Hematopoietic multipotent progenitor cell treated with erythropoietin and hydrocortisone succinate and interleukin-3 and kit ligand, for 6 days (in vitro differentiated cells): ENCODE results near the gene TRH.
"Not testable (repeated sequence)": the region's sequence is repeated elsewhere in the genome, so short reads cannot be mapped to it uniquely, and the experiment has no call there.

Experiments used
- DNase-seq: peaks from one replicate; pipeline ENCODE4 v3.0.0-alpha.2; 2015

Gene TRH

GRCh38 chr3:129966876-129967275 lies 7.6 kb upstream of the TRH start:
- DNase-seq: no peak

GRCh38 chr3:129967761-129968160 lies 6.8 kb upstream of the TRH start:
- no peak for DNase-seq

DNA sequence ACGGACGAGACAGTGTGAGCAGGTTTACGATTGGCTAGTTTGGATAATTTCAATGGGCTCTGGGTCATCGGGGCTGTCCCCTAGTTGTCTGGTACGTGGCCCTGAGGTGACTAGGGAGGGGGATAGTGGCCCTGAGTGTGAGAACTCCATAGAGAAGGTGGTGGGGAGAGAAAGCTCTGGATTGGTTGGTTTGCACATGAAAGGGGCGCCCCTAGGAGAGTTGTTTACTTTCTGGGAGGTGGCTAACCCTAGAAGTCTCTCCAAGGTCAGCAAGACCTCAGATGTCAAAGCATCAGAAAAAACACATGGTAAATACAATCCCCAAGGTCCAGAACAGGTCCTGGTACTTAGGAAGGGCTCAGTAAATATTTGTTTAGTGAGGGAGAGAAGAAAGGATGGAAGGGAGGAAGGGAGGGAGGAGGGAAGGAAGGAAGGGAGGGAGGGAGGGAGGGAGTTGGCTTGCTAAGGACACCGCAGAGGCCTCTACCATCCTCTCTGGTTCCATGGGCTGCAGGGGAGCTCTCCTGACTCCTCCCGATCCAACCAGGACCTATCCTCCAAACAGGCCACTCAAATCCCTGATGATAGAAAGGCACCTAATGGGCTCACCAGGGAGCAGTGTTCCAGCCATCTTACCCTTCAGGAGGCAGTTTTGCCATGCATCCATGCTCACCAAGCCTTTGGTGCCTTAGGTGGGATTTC lies 3.0 kb upstream of the TRH start:
- no peak for DNase-seq

DNA sequence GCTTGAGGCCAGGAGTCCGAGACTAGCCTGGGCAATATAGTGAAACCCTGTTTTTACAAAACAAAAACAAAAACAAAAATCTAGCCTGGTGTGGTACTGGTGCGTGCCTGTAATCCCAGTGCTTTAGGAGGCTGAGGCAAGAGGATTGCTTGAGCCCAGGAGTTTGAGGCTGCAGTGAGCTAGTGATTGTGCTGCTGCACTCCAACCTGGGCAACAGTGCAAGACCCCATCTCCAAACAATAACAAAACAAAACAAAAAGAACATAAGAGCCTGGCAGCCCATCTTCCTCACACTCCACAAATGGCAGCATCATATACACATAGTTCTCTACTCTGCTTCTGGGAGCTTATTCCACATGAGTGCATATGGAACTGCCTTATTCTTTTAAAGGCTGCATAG lies 2.2 kb upstream of the TRH start:
- DNase-seq: no peak

- no peak for DNase-seq
Observed at GRCh38 chr3:129973853-129974563, 512 bp upstream of the TRH start.

DNA sequence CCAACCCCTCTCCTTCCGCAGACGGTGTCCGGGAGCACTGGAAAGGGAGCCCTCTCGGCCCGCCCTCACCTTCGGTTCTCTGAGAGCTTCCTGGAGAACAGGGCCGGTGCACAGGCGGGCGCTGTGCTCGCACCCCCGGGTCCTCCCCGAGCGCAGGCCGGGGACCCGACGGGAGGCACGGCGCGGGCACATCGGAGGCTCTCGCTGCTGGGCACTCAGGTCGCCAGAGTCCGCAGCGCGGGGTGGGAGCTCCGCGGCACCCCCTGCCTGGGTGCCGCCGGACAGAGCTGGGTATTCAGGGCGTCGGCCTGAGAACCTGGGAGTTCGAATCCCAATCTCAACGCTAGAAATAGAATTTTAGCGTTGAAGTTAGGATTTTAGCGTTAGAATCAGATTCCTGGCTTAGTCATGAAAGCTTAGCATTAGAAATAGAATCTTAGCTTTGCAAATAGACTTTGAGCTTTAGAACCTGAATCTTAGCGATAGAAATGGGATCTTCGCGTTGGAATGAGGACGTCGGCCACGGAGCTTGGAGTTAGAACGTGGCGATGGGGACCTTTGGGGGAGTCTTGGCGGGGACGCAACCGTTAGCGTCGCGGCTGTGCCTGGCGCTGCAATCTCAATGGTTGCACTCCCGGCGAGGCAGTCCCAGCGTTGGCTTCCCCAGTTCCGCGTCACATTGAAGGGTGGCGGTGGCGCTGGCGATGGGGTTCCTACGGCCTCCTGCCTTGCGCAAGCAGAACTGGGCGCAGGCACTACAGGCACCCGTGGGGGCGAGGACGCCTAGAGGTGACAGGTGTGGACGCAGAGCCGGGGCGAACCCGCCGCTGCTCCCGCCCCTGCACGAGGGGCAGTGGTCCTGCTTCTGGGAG lies 549 bp downstream of the TRH start:
- peak; percentile 33 for DNase-seq

- no peak for DNase-seq
Observed at GRCh38 chr3:129975705-129976048, 1.2 kb downstream of the TRH start.

DNA sequence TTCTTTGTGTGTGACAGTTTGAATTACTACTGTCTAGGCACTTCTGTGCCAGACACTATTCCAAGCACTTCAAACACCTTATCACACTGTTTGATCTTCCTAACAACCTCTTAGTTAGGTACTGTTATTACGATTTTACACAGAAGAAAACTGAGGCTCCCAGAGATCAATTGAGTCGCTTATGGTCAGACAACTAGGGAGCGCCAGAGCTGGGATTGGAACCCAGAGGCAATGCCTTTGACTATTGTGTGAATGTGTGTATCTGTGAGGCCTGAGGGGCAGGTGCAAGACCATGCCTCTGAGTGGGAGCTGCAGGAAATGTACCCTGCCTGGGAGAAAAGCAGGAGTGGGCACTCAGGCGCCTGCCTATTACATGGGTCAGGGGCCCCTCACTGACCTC lies 1.8 kb downstream of the TRH start:
- DNase-seq: no peak

DNA sequence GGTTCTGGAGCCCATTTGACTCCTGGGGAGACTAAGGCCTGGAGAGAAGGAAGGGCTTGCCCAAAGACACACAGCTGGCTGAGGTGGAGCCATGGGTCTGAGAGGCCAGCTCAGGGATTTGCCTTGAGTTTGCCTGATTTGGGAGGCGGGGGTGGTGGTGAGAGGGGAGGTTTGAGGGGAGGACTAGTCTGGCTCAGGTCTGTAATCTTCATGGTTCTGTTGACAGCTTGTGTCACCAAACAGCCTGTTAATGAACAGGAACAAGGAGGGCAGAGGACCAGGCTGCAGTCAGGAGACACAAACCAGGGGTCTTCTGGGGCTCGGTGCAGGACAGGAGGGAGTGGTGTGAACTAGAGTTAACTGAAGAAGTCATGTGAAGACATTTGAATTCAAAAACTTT lies 3.6 kb downstream of the TRH start:
- no peak for DNase-seq

- DNase-seq: no peak
Observed at GRCh38 chr3:129979905-129980304, 5.4 kb downstream of the TRH start.

DNA sequence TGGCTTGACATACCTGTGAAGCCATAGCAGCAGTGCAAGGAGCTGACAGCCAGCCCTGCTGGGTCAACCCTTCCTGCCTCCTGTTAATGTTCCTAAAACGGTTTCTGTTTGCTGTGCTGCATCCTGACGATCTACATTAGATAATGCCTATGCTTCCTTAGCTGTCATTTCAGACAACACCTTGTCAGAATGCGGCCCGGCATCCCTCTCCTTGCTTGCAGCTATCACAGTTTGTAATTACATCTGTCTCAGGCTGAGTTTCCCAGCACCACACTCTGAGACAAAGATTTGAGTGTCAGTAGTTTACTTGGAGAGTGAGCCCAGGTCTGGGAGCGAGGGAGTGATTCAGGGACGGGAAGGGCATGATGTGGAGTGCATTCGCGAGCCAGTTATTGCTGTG lies 9.0 kb downstream of the TRH start:
- DNase-seq: no peak

GRCh38 chr3:129984125-129984524 lies 9.6 kb downstream of the TRH start:
- peak; percentile 31 for DNase-seq

GRCh38 chr3:129985113-129985512 lies 10.6 kb downstream of the TRH start:
- DNase-seq: no peak

DNA sequence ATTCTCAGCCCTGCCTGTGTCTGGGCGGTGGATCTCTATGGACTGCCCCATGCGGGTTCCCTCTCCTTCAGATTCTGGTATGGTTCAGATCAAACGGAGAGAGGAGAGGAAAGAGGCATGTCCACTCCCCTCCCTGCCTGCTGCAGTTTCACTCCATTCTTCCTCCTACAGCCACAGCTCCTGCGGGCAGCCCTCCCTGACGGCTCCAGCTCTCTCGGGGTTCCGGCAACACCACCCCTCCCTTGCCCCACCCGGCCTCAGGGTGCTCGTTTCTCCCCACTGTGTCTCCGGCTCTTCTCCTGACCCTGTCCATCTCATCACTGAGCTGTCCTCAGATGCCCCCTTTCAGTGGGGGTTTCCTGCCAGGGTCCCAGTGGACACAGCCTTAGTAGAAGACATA lies 13.9 kb downstream of the TRH start:
- no peak for DNase-seq

DNA sequence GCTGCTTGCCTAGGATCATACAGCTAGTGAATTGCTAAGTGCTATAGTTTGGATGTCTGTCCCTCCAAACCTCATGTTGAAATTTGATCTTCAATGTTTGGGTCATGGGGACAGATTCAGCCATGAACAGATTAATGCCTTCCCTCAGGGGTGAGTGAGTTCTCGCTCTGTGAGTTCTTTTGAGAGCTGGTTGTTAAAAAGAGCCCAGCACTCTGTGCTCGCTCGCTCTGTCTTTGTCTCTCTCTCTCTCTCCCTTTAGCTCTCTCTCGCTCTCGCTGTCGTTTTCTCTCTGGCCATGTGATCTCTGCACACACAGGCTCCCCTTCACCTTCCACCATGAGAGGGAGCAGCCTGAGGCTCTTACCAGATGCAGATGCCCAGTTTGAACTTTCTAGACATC lies 14.9 kb downstream of the TRH start:
- no peak for DNase-seq

DNA sequence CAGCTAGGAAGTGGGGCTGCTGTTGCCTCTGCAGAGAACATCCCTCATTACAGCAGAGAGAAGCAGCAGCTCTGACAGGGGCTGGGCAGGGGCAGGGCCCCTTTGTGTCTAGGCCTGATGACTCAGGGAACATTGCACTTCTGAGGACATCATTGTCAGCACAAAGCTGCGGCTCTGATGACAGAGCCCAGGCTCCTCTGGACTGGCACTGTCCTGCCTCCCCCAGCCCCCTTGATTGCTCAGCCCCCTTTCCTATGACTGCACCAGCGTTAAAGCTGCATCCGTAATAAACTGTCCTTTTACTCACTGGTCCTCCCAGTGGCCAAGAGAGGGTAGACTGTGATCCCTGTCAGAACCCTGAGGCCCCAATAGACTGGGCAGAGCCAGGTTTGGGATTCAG lies 18.3 kb downstream of the TRH start:
- DNase-seq: peak; percentile 37

GRCh38 chr3:129994883-129995559 lies 20.5 kb downstream of the TRH start:
- no peak for DNase-seq

DNA sequence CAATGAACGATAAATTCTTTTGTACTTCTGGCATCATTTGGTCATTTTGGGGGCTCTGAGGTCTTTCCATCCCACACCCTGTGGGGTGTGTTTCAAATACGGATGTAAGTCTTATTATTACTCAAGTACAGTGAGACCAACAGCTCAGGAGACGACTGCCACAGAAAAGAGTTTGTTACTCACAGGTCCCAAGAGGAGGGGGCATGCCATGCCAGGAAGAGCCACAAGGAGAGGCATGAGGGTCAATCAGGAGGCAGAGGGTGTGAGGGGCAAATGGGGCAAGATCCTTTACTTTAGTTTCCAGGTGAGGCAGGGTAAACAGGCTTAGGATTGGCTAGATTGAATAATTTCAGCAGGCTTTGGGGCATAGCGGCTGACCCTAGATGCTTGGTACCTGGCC lies 21.6 kb downstream of the TRH start:
- no peak for DNase-seq

- DNase-seq: not testable (repeated sequence)
Observed at GRCh38 chr3:129999176-129999575, 24.7 kb downstream of the TRH start.

DNA sequence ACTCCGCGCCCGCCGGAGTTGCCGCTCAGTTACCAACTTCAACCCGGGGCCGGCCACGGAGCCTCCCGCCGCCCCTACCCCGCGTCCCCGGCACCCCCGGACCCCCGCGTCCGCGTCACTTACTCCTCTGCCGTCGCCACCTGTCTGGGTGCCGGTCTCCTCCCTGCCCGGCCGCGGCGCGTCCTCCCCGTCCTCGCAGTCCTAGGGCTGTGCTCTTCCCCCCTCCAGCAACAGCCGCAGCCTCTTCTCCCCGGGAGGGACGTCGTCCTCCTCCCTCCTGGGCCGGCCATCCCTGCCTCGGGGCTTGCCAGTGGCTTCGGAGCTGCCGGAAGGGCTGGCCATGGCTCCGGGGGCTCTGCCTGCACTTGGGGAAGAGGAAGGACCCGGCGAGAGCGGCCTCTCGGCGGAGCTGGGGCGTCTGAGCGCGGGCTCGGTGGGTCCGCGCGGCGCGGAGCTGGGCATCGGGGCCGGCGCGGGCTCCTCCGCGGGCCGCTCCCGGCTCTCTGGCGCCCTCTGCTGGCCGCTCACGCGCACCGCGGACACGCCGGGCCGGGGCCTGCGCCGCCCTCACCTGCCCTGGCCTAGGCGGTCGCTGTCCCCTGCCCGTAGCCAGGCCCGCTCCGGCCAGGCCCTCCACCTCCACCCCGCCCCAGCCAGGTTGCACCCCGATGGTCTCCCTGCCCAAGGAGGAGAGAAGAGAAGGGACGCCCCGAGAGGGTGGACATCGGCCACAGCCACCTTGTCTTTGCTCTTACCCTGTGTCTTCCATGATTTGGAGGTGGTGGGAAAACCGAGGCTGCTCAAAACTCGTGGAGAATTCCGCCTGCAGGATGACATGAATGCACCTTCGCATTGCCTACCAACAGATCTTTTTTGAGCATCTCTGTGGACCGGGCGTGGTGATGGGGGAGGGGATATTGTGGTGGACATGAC lies 28.4 kb downstream of the TRH start:
- peak; percentile 38 for DNase-seq

DNA sequence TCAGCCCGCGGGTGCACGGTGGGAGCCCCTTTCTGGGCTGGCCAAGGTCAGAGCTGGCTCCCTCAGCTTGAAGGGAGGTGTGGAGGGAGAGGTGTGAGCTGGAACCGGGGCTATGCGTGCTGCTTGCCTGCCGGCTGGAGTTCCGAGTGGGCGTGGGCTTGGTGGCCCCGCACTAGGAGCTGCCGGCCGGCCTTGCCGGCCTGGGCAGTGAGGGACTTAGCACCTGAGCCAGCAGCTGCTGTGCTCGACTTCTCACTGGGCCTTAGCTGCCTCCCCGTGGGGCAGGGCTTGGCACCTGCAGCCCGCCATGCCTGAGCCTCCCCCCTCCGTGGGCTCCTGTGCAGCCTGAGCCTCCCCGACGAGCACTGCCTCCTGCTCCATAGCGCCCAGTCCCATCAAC lies 36.0 kb downstream of the TRH start:
- no peak for DNase-seq

DNA sequence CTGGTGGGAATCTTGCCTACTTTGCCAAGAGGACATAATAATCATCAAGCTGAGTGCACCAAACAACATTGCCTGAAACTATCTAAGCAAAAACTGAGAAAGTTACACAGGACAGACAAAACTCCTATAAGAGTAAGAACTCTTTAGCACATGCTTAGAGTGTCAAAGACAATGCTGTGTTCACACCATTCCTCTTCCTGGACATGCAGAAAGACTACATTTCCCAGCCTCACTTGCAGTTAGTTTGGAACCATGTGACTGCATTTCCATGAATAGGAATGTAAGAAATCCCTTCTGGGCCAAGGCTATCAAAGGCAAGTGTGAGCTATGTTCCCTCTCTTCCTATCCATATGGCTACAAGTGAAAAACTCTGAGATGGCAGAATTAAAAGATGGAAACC lies 37.6 kb downstream of the TRH start:
- not testable (repeated sequence) for DNase-seq
